SK-N-MC (cell line): ENCODE measurements around the gene MYL10.

Source experiments
- EZH2 ChIP-seq: fragments of 200-600 bp; sonication (generic); IDR thresholded peaks from one replicate; pipeline ENCODE4 v1.6.1; 2017; ENCODE audit warnings: antibody characterized with exemption
- FOXP2 ChIP-seq: optimal IDR thresholded peaks from 2 replicates; pipeline ENCODE3; 2011; ENCODE audit warnings: mild to moderate bottlenecking, moderate library complexity; ENCODE audit not compliant: insufficient read depth; ENCODE audit errors: extremely low read length, control extremely low read depth
- POLR2AphosphoS5 ChIP-seq: IDR thresholded peaks from 2 replicates; pipeline ENCODE4 v1.6.1; 2012; ENCODE audit warnings: mild to moderate bottlenecking, low read depth, low read length, borderline replicate concordance

DNA sequence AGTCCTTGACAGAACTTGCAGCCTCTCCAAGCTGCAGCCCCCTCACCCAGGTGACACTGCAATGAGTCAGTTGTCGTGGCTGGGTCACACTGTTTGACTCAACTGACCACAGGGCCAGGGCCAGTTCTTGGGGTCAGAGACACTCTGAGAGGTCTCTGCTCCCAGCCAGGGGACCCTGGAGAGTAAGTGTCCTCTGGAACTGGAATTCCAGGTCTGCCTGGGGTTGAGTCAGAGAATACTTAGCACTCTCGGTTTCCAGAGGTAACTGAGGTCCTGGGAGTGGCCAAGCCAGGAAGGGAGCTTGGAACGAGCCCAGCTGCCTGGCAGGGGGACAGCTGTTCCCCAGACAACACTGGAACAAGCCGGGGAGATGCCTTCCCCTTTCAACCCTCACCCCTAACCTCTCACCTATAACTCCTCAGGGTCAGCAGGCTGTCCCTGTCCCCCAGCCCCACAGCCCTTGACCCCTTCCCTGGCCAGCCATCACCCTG lies 2.2 kb upstream of the MYL10 start:
- TF ChIP-seq EZH2, result no peak
- TF ChIP-seq POLR2AphosphoS5, result no peak
- TF ChIP-seq FOXP2, result no peak
